Stimulated activated CD4-positive, alpha-beta T cell treated with anti-CD3 and anti-CD28 coated beads, Interleukin-4, amount 100 ng/mL, for 48 hours (primary cell): Measurements from ENCODE around the gene NEDD4.
A peak's percentile ranks its signal among the peaks of the same experiment; 100 is the strongest.
"Not testable (repeated sequence)": the region's sequence is repeated elsewhere in the genome, so short reads cannot be mapped to it uniquely, and the experiment has no call there.

ENCODE experiments used
- DNase-seq, 2 donors: peaks; one replicate each; pipeline ENCODE4 v3.0.0-alpha.2; 2020; ENCODE audit warnings: low read depth in 2 of 2

The NEDD4 gene

GRCh38 chr15:55894399-55894965, 98.9 kb downstream of the NEDD4 start:
- no peak for DNase-seq

GRCh38 chr15:55893852-55894251, 99.6 kb downstream of the NEDD4 start:
- DNase-seq, result no peak

- no peak for DNase-seq
Measured at GRCh38 chr15:55891196-55891595, 102.2 kb downstream of the NEDD4 start.

- DNase-seq, result no peak
Measured at GRCh38 chr15:55884223-55884622, 109.2 kb downstream of the NEDD4 start.

- DNase-seq, result no peak
Measured at GRCh38 chr15:55879181-55879580, 114.2 kb downstream of the NEDD4 start.

- DNase-seq, result no peak
Measured at GRCh38 chr15:55873024-55873720, 120.2 kb downstream of the NEDD4 start.

- DNase-seq, result no peak
Measured at GRCh38 chr15:55872471-55872870, 120.9 kb downstream of the NEDD4 start.

- no peak for DNase-seq
Measured at GRCh38 chr15:55869660-55870059, 123.8 kb downstream of the NEDD4 start.

- no peak for DNase-seq
Measured at GRCh38 chr15:55868707-55869106, 124.7 kb downstream of the NEDD4 start.

GRCh38 chr15:55868291-55868690, 125.1 kb downstream of the NEDD4 start:
- not testable (repeated sequence) for DNase-seq

- DNase-seq, result no peak
Measured at GRCh38 chr15:55863911-55864310, 129.5 kb downstream of the NEDD4 start.

GRCh38 chr15:55861115-55861514, 132.3 kb downstream of the NEDD4 start:
- DNase-seq, result no peak

GRCh38 chr15:55860468-55860867, 132.9 kb downstream of the NEDD4 start:
- no peak for DNase-seq

GRCh38 chr15:55859681-55860080, 133.7 kb downstream of the NEDD4 start:
- DNase-seq, result no peak

GRCh38 chr15:55858661-55859060, 134.8 kb downstream of the NEDD4 start:
- no peak for DNase-seq

- DNase-seq, result no peak
Measured at GRCh38 chr15:55856506-55857164, 136.8 kb downstream of the NEDD4 start.

- DNase-seq, result no peak
Measured at GRCh38 chr15:55853134-55853533, 140.3 kb downstream of the NEDD4 start.

- DNase-seq, result peak in 1 of 2 donors; percentile 20
Measured at GRCh38 chr15:55846116-55846707, 147.2 kb downstream of the NEDD4 start.

GRCh38 chr15:55842897-55843296, 150.5 kb downstream of the NEDD4 start:
- DNase-seq, result not testable (repeated sequence)

- DNase-seq, result no peak
Measured at GRCh38 chr15:55835866-55836265, 157.5 kb downstream of the NEDD4 start.

- no peak for DNase-seq
Measured at GRCh38 chr15:55834331-55834730, 159.1 kb downstream of the NEDD4 start.

GRCh38 chr15:55829826-55830225, 163.6 kb downstream of the NEDD4 start:
- DNase-seq, result no peak

- DNase-seq, result no peak
Measured at GRCh38 chr15:55827955-55828354, 165.5 kb downstream of the NEDD4 start.
